MM.1S (cell line): ENCODE results near the gene CCNB1.

Experiments
- EZH2 ChIP-seq: fragments of 300-600 bp; sonication (generic); optimal IDR thresholded peaks from 2 replicates; pipeline ENCODE3; 2017; ENCODE audit warnings: low read depth, mild to moderate bottlenecking, antibody characterized with exemption, low read length, mixed read lengths
- TF ChIP-seq, protein P1 (sequence below): fragments of 300-600 bp; sonication (generic); IDR thresholded peaks from 2 replicates; pipeline ENCODE4 v1.5.1; 2016; ENCODE audit warnings: antibody characterized with exemption, low read length, mixed read lengths

DNA sequence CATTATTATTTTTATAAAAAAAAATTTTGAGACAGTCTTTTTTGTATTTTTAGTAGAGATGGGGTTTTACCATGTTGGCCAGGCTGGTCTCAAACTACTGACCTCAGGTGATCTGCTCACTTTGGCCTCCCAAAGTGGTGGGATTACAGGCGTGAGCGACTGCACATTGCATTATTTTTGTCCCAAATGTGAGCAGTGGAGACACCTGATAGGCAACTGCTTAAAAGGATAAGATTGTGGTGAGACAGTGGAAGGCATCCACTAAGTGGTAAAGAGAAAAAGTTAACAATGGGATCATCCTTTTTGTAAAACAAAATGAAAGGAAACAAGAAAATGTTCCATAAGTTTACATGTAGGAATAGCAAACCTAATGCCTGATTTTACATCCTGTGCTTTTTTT is 20.4 kb downstream of the CCNB1 start:
- TF ChIP-seq, protein P1, sequence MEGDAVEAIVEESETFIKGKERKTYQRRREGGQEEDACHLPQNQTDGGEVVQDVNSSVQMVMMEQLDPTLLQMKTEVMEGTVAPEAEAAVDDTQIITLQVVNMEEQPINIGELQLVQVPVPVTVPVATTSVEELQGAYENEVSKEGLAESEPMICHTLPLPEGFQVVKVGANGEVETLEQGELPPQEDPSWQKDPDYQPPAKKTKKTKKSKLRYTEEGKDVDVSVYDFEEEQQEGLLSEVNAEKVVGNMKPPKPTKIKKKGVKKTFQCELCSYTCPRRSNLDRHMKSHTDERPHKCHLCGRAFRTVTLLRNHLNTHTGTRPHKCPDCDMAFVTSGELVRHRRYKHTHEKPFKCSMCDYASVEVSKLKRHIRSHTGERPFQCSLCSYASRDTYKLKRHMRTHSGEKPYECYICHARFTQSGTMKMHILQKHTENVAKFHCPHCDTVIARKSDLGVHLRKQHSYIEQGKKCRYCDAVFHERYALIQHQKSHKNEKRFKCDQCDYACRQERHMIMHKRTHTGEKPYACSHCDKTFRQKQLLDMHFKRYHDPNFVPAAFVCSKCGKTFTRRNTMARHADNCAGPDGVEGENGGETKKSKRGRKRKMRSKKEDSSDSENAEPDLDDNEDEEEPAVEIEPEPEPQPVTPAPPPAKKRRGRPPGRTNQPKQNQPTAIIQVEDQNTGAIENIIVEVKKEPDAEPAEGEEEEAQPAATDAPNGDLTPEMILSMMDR, result no peak
- no peak for TF ChIP-seq EZH2
